AG04449 (cell line): ENCODE results near the gene MYOZ3.

ENCODE experiments used
- CTCF ChIA-PET: fragments of 350-600 bp; formaldehyde crosslinking; extraction: SDS; loops from one replicate; lab custom pipeline; 2021; ENCODE audit warnings: antibody characterized with exemption; lab: Yijun Ruan, JAX
- POLR2A ChIA-PET: fragments of 400-600, 350-600 bp; formaldehyde crosslinking; extraction: SDS; loops from one replicate; lab custom pipeline; 2020; ENCODE audit warnings: antibody characterized with exemption, inconsistent platforms; lab: Yijun Ruan, JAX
- DNase-seq: peaks from one replicate; pipeline ENCODE4 v3.0.0-alpha.2; 2010; ENCODE audit warnings: low read depth, low spot score
- H3K4me3 ChIP-seq: 2 replicates; pipeline ENCODE4 v1.5.1; 2011; ENCODE audit warnings: low read depth, mild to moderate bottlenecking, control low read depth, low read length
- CTCF ChIP-seq: IDR thresholded peaks from one replicate; pipeline ENCODE4 v1.5.1; 2011; ENCODE audit warnings: mild to moderate bottlenecking, moderate library complexity, low read length, control low read depth, inconsistent platforms; ENCODE audit not compliant: insufficient read depth; ENCODE audit errors: missing control alignments

The MYOZ3 gene

GRCh38 chr5:150692276-150692675 is 31.2 kb downstream of the MYOZ3 start:
- no peak for DNase-seq
- no peak for TF ChIP-seq CTCF
- CTCF ChIA-PET, result interaction anchor here (0.9 to 2.5 kb wide), 2 partner anchors 8 to 11 kb away, joined by 3 to 11 read pairs; partner anchors contain the start of gene RBM22
- POLR2A ChIA-PET, result no interaction called here
- H3K4me3 ChIP-seq, result no peak overlapping the region

- ChIA-PET CTCF (interaction anchor here (1.2 to 2.1 kb wide), 3 partner anchors 97 to 235 kb away, joined by 3 to 7 read pairs (median 3); no protein-coding TSS in a partner anchor), POLR2A (interaction anchor here (1.1 kb wide), 1 partner anchor 21 kb away, joined by 4 read pairs; no protein-coding TSS in a partner anchor)
- no peak for DNase-seq
- no peak overlapping the region for H3K4me3 ChIP-seq
- no peak for TF ChIP-seq CTCF
Measured at GRCh38 chr5:150694612-150695011, 33.6 kb downstream of the MYOZ3 start.

GRCh38 chr5:150700246-150700593 is 39.2 kb downstream of the MYOZ3 start:
- ChIA-PET POLR2A (interaction anchor here (0.9 to 1.9 kb wide), 7 partner anchors 12 to 250 kb away, joined by 3 to 9 read pairs (median 4); partner anchors contain the start of genes DCTN4, SMIM3 and SYNPO), CTCF (interaction anchor here (0.9 to 5.9 kb wide), 34 partner anchors 8 to 241 kb away, joined by 3 to 93 read pairs (median 5); partner anchors contain the start of genes DCTN4 and MYOZ3)
- no peak for TF ChIP-seq CTCF
- peak overlapping the region; percentile 96 for H3K4me3 ChIP-seq
- no peak for DNase-seq

DNA sequence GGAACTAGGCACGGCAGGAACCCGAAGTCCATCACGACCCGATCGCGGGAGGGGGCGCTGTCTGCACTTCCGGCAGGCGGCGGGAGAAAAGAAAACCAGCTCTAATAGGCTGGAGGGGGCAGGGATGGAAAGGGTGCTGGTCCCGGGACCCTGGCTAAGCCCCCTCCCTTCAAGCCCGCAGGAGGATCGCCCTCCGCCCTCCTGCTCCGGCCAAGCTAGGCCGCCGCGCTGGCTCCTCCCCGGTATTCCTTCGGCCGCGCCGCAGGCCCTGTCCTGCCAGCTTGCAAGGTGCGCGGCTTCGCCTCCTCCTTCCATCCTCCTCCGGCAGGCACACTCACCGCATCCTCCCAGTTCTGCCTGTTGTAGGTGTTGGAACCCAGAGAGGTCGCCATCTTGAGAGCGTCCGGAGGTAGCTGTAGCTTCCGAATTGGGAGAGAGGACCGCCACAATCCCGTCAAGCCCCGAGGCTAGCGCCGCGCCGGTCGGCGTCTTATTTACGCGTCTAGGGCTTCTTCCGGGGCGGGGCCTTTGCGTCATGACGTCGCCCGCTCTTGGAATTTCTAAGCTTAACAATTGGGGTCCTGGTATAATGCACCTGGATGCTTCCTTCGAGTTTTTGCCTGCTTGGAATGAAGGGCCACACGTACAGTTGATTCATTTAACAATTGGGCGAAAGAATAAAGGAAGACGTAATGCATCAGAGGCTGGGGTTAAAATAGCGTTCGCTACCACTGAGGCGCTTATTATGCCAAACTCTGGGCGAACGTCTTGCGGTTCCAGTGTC is 39.7 kb downstream of the MYOZ3 start, which contains the start of gene RBM22:
TSS of gene RBM22 (minus strand) at position 469 of the 784 bp plus-strand sequence. CDS start at position 392, 77 bp downstream.
- peak within 1 kb of the TSS; percentile 96 for H3K4me3 ChIP-seq
- POLR2A ChIA-PET, result interaction anchor here (0.6 to 1.9 kb wide), 11 partner anchors 13 to 251 kb away, joined by 3 to 9 read pairs (median 4); partner anchors contain the start of genes DCTN4, SMIM3 and SYNPO
- CTCF ChIA-PET, result interaction anchor here (0.7 to 5.9 kb wide), 36 partner anchors 9 to 248 kb away, joined by 3 to 93 read pairs (median 5); partner anchors contain the start of genes DCTN4, MYOZ3 and SMIM3
- DNase-seq, result peak; percentile 26
- TF ChIP-seq CTCF, result peak; percentile 77

GRCh38 chr5:150703762-150704161 is 42.7 kb downstream of the MYOZ3 start:
- DNase-seq, result no peak
- TF ChIP-seq CTCF, result no peak
- ChIA-PET POLR2A (no interaction called here), CTCF (interaction anchor here (0.7 to 2.9 kb wide), 3 partner anchors 12 to 144 kb away, joined by 3 to 7 read pairs (median 3); no protein-coding TSS in a partner anchor)
- no peak overlapping the region for H3K4me3 ChIP-seq
